NCI-H2107 treated with DMSO at 0.1 percent for 48 hours (cell line): ENCODE results near the gene FEV.
A peak's percentile ranks its signal among the peaks of the same experiment; 100 is the strongest.

ENCODE experiments used
- DNase-seq: peaks from one replicate; lab custom pipeline; 2025; ENCODE audit not compliant: unreplicated experiment; lab: John Stamatoyannopoulos, UW

FEV gene

DNA sequence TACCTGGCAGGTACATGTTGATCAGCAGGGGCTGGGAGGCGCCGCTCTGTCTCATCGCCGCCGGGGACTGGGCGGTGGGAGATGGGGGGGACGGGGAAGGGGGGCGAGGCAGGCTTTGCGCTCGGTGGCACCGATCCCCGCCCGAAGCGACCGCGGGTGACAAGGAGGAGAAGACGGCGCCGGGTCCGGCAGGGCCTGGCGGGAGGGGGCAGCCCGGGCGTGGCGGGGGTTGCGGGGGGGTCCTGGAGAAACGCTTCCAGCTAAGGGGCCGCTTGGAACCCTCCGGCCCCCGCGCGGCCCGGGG lies at the start of gene FEV:
Gene FEV, minus strand, starts transcription at position 164 of the 304 bp plus-strand sequence. Its CDS starts 109 bp downstream, at position 55.
- DNase-seq: no peak

DNA sequence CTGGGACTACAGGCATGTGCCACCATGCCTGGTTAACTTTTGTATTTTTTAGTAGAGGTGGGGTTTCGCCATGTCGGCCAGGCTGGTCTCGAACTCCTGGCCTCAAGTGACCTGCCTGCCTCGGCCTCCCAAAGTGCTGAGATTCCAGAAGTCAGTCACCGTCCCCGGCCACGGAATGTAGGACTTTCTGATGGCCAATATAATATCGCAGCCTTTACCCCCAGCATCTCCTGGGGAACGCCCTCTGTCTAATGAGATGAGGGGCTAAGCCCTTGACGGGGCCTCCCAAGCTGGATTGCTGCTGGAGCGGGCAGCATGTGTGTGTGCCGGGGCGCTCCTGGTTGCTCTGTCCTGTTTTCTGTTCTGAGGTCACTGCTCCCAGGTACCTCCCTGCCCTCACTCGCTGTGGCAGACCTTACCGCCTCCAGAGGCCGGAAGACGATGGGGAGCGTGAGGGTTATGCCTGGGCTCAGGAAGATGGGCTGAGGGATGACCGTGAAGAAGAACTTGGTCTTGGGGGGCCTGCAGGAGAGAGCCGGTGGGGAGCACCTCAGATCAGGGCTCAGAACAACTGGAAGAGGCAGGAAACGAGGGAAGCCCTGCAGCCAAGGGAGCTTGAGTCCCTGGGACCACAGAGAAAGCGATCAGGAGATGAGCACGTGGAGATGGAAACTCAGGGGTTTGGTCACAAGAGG lies 47.2 kb upstream of the FEV start:
- no peak for DNase-seq

DNA sequence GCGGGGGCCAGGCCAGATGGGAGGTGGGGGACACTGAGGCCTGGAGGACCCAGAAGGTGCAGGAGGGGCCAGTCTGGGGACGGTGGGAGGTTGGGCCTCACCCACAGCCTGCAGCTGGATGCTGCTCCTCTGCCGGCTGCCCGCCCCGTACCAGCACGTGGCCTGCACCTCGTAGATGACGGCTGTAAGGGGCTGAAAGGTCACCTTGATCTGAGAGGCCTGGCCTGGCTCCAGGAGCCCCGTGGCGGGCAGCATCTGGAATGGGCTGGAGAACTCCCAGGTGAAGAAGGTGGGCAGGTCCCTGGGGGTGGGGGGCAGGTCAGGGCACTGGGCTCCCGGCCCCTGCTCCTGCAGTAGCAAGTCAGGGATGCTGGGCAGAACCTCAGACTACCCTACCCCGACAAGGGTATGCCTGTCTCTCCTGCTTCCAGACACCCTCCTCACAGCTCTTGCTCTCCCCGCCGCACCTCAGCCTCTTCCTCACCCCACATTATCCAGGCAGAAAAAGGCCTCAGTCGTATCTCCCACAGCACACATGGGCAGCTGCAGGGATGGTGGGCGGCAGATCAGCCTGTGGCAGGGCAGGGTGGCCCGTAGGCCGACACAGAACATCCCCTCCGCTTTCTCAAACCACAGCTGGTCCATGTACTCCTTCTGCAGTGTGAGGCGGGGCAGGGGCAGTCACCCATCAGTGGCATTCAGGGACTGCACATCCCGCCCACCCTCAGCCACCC lies 46.2 kb upstream of the FEV start:
- no peak for DNase-seq

DNA sequence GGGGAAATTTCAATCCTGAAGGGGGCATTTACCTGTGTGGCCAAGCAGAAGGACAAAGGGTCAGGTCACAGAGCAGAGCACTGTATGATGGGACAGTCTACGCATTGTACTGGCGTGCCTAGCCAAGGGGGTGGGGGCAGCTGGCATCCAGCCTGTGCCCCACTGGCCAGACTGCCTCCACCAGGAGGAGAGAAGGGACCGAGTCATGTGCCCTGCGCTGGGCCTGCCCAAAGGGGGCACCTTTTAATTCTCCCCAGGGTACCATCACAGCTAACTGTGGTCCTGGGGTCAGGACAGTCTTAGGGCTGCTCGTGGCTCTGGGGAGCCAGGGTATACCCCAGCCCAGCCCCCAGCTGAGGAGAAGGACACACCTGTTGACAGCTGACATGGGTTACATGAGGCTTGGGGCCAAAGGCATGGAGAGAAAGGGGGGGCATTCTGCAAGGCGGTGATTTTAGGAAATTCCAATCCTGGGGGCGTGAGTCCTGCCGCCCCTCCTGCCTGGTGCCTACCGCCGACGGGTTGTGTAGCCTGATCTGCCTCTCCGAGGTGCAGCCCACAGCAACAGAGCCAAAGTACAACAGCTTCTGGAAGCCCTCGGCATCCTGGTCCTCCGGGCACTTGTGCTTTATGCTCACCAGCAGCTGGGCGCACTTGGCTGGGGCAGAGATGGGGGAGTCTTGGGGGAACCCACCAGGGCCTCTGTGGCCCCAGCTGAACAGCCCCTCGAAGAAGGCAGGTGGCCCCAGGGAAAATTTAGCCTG lies 45.4 kb upstream of the FEV start:
- DNase-seq: no peak

DNA sequence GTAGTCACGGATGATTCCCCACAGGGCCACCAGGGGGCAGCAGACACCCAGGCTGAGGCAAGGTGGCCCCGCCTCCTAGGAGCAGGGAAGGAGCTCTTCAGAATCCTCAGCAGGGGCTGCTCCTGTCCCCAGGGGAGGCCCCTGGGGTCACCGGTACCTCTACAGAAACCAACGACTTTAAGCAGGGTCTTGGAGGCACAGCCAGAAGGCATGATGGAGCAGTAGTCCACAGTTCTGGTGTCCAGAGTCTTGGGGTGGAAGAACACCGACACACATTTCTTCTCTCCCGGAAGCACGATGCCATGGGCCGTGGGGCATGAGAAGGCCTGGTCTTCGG lies 44.8 kb upstream of the FEV start:
- peak; percentile 29 for DNase-seq

DNA sequence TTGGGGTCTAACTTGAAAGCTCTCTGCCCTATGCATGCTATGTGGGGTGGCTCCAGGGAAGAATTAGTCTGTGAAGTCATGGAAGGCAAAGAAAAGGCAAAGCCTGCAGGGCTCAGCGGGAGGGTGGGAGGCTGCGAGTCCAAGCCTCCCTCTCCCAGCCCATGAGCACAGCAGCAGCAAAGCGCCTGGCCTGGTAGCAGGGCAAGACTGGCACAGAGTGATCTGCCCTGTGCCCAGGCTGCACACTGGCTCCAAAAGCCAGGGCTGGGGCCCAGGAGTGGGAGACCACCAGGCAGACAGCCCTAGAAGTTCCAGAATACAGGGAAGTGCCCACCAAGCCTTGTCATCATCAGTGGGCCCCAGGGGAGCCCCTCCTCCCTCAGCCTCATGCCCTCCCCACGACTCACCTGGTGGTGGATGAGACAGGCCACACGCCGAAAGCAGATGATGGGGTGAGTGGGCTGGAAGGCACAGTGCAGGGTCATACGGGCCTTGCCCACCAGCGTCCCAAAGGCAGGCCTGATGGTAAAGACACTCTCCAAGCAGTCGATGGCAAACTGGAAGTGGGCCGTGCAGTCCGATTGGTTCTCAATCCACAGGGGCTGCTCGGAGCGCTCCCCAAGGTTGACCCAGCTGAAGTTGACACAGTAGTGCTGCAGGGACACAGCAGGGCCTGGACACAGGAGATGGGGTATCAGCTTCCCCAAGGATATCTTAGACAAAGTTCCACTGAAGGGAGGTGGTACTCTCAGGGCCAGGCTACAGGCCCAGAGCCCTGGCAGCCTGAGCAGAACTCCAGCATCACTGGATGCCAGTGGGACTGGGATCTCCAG lies 44.2 kb upstream of the FEV start:
- no peak for DNase-seq

DNA sequence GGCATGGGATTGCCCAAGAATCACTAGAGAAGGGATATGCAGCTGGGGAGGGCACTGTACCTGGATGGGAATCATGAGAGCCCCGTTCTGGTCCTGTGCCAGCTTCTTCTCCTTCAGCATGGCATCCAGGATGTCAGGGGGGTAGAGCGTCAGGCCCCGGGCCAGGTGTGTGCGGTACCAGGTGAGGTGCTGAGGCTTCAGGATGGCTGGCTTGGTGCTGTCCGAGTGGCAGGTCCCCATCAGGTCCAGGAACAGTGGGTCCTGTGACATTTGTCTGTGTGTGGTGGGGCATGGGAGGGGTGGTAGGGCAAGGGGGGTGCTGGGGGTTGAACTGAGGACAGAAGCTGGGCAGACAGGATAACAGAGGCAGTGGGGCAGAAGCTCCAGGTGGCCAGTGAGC lies 43.2 kb upstream of the FEV start:
- DNase-seq: no peak

DNA sequence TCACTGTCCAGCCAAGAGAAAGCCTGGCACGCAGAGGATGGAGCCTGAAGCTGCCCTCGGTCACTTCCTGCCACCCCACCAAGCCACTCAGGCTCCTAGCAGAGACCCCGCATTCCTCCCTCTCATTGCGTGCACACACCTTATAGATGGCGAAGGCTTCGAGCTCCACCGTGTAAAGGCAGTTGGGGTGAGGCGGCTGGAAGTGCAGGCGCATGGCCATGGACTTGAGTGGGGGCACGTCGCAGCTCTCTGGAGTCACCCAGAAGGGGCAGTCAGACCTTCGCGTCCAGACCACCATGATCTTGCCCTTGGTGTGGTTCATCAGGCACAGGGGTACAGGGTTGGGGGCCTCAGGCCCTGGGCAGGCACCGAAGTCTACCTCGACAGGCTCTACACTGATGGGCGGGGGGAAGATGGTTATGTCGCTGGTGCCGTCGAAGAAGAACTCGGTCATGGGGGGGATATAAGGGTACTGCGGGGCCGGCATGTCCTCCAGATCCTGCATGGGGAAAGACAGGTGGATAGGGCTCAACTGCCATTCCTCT lies 42.6 kb upstream of the FEV start:
- DNase-seq: no peak

DNA sequence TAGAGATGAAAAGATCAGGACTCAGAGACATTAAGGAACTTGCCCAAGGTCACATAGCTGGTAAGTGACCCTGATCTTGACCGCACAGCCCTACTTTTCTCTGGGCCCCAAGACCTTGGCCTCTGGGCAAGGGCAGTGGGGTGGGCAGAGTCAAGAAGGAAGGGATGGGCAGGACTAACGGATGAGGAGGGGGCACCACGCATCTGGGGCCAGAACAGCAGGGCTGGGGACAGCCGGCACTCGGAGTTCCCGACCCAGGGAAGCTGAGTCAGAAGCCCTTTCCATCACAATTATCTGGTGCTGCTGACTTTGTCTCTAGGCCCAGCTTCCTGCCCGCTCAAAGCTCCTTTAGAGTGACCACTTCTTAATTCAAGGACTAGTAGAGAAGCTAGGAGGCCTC lies 42.0 kb upstream of the FEV start:
- no peak for DNase-seq

DNA sequence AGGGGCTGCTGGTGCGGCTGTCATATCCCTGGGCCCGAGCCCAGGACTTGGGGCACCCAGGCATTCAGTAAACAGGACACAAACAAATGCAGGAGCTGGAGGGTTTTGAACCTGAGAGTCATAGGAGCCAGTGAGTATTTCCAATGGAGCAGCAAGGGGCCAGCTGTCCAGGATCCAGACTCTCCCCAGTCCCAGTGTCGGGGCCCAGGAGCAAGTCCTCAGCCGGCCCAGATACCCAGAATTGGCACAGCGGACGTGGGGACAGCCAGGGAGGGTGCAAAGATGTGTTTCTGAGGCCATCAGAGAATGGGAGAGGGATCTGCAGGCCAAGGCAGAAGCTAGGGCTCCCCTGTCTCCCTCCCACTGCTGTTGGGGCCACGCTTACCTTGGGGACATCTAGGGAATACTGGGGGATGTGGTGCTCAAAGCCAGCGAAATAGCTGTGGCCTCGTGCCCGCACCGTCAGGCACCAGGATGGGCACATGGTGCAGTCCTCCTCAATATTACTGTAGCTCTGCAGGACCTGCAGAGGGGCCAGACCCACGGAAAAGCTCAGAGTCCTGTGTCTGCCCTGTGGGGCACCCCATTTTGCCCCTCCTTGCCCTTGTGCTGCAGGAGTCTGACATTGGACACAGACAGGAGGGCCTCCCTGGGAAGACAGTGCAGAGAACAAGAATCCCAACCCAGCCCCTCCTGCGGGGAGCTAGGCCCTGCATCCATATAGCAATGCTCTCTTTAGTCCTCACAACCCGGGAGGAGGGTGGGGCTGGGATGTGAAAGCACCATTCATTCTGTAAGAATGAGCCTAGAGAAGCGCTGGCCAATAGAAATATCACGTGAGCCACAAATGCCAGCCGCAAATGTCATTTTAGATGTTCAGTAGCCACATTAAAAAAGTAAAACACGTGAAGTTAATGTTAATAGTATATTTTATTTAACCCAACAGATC lies 40.9 kb upstream of the FEV start:
- DNase-seq: no peak

DNA sequence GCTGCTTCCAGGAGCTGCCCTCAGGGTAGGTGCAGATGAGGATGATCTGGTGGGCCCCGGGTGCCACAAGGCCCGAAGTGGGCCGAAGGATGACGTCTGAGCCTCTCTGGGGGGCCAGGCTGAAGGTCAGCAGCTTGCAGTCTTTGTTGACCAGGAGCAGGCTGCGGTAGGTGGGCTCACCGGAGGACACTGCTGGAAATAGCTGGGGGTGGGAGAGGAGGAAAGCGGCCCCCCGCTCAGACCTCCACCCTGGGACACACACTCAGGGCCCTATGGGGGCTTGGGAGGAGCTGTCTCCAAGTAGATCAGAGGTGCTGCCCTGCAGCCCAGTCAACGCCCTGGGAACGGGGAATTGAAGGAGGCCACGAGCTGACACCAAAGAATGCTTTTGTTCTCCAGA lies 39.1 kb upstream of the FEV start:
- DNase-seq: no peak

DNA sequence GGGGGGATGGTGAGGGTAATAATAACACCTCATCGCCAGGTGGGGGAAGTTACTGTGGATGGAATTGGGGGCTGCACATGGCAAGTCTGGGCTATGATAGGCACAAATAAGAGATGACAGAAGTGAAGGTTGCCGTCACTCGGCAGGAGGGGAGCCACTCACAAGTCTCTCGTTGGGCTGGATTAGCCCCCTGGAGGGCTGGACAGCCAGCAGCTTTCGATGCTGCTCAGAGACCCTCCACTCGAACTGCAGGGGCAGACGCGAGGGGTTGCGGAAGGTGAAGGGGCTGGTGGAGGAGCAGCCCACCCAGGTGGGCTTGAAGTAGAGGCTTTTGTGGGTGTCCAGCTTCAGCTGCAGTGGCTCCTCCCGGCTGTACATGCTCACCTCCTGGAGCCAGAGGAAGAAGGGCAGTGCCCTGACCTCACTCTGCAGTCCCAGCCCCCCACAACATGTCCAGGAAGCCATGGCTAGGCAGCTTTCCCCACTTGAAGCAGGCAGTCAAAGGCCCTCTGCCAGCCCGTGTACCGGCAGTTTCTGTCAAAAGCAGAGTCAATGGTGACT lies 38.1 kb upstream of the FEV start:
- no peak for DNase-seq

DNA sequence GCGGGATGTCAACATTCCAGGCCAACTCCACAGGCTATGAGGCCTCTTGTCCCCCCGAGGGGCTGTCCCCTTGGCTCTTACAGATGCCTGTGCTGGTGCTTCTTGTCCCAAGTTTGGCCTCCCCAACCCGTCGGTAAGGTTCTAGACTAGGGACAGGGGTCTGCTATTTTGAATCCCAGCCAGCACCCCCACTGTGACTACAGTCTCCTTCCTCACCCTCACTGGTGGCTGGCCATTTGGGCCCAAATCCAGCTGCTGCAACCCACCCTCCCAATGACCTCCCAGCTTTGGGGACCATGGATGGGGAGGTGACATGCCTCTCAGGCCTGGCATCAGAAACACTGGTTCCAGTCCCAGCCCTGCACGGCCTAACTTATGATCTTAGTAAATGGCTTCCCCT lies 37.6 kb upstream of the FEV start:
- DNase-seq: no peak

DNA sequence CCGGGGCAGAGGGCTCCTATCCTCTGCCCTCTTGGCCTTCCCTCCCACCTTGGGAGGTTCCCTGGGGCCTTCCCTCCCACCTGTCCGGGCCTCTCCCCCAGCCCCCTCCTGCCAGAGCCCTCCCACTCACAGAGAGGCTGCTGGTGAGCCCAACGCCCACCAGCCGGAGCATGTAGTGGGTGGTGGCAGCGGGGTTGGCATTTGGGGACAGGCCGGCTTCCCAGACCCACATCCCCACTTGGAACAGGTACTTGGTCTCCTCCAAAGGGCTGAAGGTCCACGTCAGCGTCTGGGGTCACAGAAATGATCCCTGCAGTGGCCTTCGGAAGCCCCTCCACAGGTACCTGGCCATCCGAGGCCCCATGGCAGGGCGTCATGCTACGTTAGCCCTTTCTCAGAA lies 37.1 kb upstream of the FEV start:
- DNase-seq: no peak

DNA sequence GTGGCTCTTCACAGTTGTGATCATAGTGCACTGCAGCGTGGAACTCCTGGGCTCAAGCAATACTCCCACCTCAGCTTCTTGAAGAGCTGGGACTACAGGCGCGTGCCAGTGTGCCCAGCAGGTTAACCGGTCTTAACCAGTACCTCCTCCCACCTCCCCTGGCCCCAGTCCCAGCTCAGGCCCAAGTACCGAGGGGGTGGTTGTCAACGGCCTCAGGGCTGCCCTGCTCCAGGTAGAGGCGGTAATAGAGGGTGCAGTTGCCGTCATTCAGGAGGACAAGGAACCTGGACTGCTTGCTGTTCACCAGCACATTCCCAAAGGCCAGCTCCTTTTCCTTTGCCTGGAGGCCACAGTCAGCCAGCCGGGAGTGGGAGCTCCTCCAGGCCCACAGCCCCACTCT lies 36.6 kb upstream of the FEV start:
- no peak for DNase-seq

DNA sequence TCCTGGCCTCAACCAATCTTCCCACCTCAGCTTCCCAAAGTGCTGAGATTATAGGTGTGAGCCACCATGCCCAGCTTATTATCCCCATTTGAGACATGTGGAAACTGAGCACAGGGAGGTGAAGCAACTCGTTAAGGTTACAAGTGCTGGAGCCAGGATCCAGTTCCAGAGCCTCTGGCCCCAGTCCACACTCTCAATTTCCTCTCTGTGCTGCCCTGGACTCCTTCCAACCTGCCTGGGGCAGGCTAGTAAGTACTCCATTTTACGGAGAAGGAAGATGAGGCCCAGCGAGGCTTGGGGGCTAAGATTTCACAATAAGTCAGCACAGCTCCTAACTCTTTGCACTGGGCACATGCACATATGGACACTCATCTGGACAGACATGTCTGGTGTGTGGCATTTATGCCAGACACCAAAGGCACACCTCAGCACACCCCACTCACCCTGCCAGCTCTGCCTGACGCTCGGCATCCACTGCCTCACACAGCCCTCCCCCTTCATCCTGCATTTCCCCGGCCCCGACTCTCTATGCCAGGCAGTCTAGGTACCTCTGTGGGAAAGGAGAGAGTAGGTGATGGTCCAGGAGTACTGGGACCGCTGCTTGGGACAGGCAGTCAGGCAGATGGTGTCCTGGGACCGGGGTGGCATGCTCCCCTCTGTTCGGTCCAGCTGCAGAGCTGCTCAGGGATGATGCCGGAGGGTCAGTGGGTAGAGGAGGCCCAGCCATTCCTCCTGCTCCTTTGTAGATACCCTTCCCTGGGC lies 35.8 kb upstream of the FEV start:
- DNase-seq: no peak

DNA sequence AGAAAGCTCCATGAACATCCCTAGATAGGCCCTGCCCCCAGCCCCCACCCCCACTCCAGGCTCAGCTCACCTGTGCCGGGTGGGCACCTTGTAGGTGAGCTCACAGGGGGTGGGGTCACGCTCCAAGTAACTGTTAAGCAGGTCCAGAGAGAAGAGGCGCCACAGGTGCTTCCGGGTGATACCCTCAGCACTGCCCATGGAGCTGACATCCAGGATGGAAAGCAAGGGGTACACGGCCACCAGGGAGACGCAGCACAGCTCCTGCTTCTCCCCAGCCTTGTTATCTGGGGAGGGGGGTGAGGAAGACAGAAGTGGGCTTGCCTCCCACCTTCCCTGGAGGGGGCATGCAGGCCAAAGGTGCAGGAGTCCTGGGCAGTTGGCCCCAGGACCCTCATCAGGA lies 34.5 kb upstream of the FEV start:
- DNase-seq: no peak

DNA sequence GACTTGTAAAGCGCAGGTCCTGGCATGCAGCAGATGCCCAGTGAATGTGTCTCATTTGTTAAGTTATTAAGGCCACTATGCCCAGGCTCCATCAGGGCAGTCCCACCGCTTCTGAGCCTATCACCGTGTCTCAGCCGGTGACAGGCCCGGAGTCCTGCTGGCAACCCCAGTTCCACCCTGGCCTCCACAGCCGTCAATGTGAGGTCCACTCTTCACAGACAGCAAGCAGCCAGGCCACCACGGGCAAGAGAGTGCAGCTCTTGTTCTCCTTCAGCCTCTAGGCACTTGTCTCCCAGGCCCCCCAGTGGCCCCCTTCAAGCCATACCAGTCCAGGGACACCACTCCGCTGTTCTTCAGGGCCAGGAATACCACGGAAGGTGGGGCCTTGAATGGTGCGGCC lies 33.7 kb upstream of the FEV start:
- no peak for DNase-seq

DNA sequence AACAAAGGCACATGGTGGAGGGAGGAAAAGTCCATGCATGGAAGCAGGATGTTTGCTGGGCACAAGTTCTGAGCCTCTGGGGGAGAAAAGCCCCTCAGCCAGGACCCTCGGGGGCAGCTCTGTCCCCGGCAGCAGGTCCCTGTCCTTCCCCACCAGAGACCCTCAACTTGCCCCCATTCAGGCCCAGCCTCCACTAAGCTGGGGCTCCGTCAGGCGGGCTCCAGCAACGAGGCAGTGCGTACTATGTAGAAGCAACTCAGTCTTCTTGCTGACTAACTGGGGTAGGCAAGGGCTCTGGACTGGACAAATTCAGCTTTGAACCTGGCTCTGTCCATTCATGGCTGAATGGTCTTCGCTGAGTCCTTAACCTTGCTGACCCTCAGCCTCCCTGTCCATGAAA lies 33.3 kb upstream of the FEV start:
- no peak for DNase-seq
